Measurements from ENCODE around the gene GGTA1. TPM values are rescaled to one million over a fixed set of nuclear protein-coding genes. Genes with fewer than 3 reads are reported as not detected.

GGTA1 gene
- total RNA-seq, result not detected

DNA sequence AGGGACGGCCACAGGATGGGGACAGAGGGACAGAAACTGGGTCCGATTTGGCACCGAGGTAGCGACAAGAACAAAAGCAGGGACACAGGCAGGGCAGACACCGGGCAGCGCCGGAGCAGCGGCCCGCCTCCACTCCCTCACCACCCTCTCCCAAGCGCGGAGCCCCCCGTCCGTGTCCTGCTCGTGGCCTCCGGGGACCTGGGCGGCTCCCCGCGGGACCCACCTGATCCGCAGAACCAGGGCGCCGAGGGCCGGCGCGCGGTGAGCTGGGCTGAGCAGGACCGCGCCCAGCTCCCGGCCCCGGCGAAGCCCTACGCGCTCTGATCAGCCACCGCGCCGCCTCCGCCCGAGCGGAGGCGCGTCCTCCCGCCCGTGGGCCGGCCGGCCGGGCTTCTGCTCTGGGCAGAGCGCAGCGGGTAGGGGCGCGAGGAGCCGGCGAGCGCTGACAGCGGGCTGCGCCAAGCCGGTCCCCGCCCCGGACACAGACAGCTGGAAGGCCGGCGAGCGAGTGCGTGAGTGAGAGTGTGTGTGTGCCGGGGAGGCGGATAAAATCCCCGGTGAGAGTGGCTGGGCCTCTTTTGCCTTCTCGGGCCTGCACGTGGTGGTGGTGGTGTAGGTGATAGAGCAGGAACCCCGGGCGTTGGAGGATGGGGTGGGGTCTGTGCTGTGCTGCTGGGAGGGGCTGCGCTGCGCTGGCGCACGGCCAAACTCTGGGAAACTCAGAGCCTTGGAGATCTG, at the start of gene GGTA1:
TSS of gene GGTA1 (minus strand) at position 418 of the 738 bp plus-strand sequence. CDS start 31,922 bp downstream, outside the sequence.
- no peak within 1 kb of the TSS for H3K27ac Mint-ChIP-seq
- peak within 1 kb of the TSS; percentile 53 for H3K4me3 Mint-ChIP-seq
- H3K9me3 Mint-ChIP-seq (ENCODE audit: low read depth), result peaks cover 4% of the 10 kb centered on the region
- intact Hi-C loops (cut with DNase I, micrococcal nuclease), result loop anchor here in 1 of 2 experiments (5.0 kb wide), 1 partner anchor 177 kb away; no protein-coding TSS in a partner anchor
- peaks cover 56% of the 10 kb centered on the region for H3K27me3 Mint-ChIP-seq
- CTCF ChIA-PET, result interaction anchor here (1.1 to 1.3 kb wide), 2 partner anchors 10 to 215 kb away, joined by 3 to 4 read pairs; no protein-coding TSS in a partner anchor
- POLR2A ChIA-PET, result no interaction called here
- H3K36me3 Mint-ChIP-seq (ENCODE audit: low read depth), result no peaks in the 10 kb centered on the region
- peak; percentile 49 for ATAC-seq
- H3K4me1 Mint-ChIP-seq, result peaks cover 17% of the 10 kb centered on the region
- DNase-seq, result peak; percentile 37

DNA sequence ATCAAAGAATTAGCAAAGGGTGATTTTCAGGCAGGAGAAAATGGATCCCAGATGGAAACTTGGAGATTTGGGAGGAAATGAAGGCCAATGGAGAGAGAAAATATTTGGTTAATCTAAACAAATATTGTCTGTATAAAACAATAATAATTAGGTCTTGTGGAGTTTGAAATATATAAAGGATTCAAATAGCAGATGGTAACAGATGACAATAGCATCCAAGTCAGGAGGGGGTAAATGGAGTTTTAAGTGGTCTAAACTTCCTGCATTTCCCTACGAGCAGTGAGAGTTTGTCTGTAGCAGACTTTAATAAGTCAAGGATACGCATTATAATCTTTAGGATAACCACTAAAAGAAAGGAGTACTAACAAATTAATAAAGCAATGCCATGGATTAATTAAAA, 49.0 kb upstream of the GGTA1 start:
- DNase-seq, result no peak
- ChIA-PET CTCF (interaction anchor here (0.5 kb wide), 1 partner anchor 230 kb away, joined by 4 read pairs; no protein-coding TSS in a partner anchor), POLR2A (no interaction called here)
- Mint-ChIP-seq H3K27ac (no peak overlapping the region), H3K4me3 (no peak overlapping the region), H3K9me3 (ENCODE audit: low read depth) (no peaks in the 10 kb centered on the region), H3K4me1 (peaks cover 3% of the 10 kb centered on the region), H3K27me3 (peaks cover 20% of the 10 kb centered on the region), H3K36me3 (ENCODE audit: low read depth) (no peaks in the 10 kb centered on the region)
- no peak for ATAC-seq
- intact Hi-C loops (cut with DNase I, micrococcal nuclease), result loop anchor here in 1 of 2 experiments (5.0 kb wide), 1 partner anchor 149 kb away; no protein-coding TSS in a partner anchor

DNA sequence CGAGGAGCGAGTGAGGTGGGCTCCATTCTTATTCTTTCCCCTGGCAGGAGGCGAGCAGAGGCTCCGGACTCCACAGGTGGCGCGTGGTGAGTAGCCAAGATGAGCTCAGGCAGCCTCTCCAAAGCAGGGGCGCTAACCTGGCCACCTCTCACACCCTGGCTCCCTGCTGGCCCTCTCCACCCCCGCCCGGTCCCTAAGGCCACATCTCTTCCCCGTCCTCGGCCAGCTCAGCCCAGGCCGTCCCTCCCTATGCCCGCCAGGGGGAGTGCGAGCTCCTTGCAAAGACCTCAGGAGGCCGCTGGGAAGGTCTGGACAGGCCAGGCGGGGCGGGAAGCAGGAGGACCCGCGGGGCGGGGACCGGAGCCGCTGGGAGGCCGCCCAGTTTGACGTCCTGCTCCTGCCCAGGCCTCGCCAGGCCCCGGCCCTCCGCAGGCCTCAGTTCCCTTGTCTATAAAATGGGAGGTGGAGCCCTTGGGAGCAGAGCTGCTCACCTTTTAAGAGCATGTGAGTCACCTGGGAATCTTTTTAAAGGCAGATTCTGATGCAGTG, 46.3 kb upstream of the GGTA1 start:
- intact Hi-C loops (cut with DNase I, micrococcal nuclease), result loop anchor here (1.0 to 5.0 kb wide), 4 partner anchors 138 to 447 kb away; no protein-coding TSS in a partner anchor
- ChIA-PET POLR2A (no interaction called here), CTCF (interaction anchor here (0.6 to 1.5 kb wide), 15 partner anchors 9 to 445 kb away, joined by 3 to 5 read pairs (median 3); no protein-coding TSS in a partner anchor)
- H3K4me3 Mint-ChIP-seq, result no peak overlapping the region
- no peak overlapping the region for H3K27ac Mint-ChIP-seq
- H3K36me3 Mint-ChIP-seq (ENCODE audit: low read depth), result no peaks in the 10 kb centered on the region
- peaks cover under 1% of the 10 kb centered on the region for H3K4me1 Mint-ChIP-seq
- ATAC-seq (peak; percentile 89), DNase-seq (peak; percentile 86)
- peaks cover 17% of the 10 kb centered on the region for H3K27me3 Mint-ChIP-seq
- H3K9me3 Mint-ChIP-seq (ENCODE audit: low read depth), result no peaks in the 10 kb centered on the region

DNA sequence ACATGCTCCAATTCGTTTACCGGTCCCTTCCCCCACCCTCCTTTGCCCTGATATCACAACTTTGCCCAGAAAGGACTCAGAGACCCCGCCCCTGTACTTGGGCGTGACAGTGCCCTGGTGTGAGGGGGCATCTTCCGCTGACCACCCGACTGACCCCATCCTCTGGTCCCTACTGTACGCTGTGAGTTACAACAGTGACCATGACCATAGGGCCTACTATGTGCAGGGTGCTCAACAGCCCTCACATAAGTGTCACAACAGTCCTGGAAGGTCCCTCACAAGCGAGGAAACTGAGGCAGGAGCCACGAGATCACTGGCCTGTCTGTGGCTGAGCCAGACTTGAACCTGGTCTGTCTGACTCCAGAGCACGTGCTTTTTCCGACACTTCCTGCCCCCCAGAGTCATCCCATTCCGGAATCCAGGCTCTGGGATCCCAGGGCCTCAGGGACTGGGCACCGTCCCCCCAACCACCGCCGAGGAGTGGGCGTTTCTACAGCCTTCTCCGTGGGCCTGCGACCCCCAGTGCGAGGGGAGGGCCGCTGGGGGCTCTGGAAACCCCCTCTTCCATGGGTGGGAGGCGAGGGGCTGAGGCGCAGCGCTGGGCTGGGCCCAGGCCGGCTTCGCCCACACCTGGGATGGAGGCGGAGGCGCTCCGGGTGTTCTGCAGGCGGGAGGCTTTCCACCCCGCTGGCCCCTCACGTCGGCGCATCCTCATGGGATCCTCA, 45.7 kb upstream of the GGTA1 start:
- no peaks in the 10 kb centered on the region for H3K9me3 Mint-ChIP-seq (ENCODE audit: low read depth)
- no peak overlapping the region for H3K4me3 Mint-ChIP-seq
- DNase-seq (no peak), ATAC-seq (no peak)
- ChIA-PET POLR2A (no interaction called here), CTCF (interaction anchor here (0.6 to 1.5 kb wide), 14 partner anchors 9 to 756 kb away, joined by 3 to 5 read pairs (median 3); no protein-coding TSS in a partner anchor)
- H3K36me3 Mint-ChIP-seq (ENCODE audit: low read depth), result no peaks in the 10 kb centered on the region
- H3K27ac Mint-ChIP-seq, result no peak overlapping the region
- no peaks in the 10 kb centered on the region for H3K4me1 Mint-ChIP-seq
- peaks cover 17% of the 10 kb centered on the region for H3K27me3 Mint-ChIP-seq
- intact Hi-C loops (cut with DNase I, micrococcal nuclease), result loop anchor here in 1 of 2 experiments (5.0 kb wide), 1 partner anchor 152 kb away; no protein-coding TSS in a partner anchor

DNA sequence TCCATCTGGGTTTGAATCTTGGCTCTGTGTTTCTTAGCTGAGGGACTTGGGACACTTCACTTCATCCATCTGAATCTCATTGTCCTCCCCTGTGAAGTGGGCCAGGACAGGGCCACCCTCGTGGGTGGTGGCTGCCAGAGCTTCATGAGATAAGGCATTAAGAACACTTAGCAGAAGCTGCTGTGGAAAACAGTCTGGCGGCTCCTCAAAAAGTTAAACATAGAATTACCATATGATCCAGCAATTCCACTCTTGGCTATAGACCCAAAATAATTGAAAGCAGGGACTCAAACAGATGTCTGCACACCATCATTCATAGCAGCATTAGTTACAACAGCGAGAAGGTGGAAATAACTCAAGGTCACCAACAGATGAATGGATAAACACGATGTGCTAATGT, 42.4 kb upstream of the GGTA1 start:
- Mint-ChIP-seq H3K4me3 (no peak overlapping the region), H3K36me3 (ENCODE audit: low read depth) (no peaks in the 10 kb centered on the region), H3K27ac (no peak overlapping the region), H3K4me1 (no peaks in the 10 kb centered on the region), H3K9me3 (ENCODE audit: low read depth) (no peaks in the 10 kb centered on the region), H3K27me3 (peaks cover 9% of the 10 kb centered on the region)
- CTCF ChIA-PET, result interaction anchor here (1.5 kb wide), 1 partner anchor 8 kb away, joined by 5 read pairs; no protein-coding TSS in a partner anchor
- DNase-seq (no peak), ATAC-seq (no peak)
- POLR2A ChIA-PET, result no interaction called here
- intact Hi-C loops (cut with DNase I, micrococcal nuclease), result no loop called here

DNA sequence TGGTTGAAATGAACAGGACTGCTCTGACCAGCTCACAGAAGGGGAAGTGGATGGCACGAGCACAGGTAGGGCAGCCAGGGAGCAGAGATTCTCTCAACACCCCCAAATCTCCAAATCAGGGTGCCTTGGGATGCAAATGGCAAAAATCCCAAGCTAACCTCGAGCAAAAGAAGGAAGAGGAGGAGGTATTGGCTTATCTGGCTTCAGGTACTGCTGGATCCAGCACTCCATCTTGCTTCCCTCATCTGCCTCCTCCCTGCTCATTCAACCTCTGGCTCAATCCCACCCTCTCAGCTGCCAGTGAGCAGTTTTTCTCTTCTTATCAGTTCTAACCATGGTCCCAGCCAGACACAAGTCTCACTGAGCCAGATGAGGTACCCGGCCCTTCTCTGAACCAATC, 41.6 kb upstream of the GGTA1 start:
- ChIA-PET POLR2A (no interaction called here), CTCF (interaction anchor here (1.5 kb wide), 1 partner anchor 9 kb away, joined by 5 read pairs; no protein-coding TSS in a partner anchor)
- Mint-ChIP-seq H3K36me3 (ENCODE audit: low read depth) (no peaks in the 10 kb centered on the region), H3K27me3 (peaks cover 6% of the 10 kb centered on the region), H3K27ac (no peak overlapping the region), H3K4me1 (no peaks in the 10 kb centered on the region), H3K4me3 (no peak overlapping the region), H3K9me3 (ENCODE audit: low read depth) (no peaks in the 10 kb centered on the region)
- intact Hi-C loops (cut with DNase I, micrococcal nuclease), result no loop called here
- DNase-seq, result no peak
- ATAC-seq, result no peak

DNA sequence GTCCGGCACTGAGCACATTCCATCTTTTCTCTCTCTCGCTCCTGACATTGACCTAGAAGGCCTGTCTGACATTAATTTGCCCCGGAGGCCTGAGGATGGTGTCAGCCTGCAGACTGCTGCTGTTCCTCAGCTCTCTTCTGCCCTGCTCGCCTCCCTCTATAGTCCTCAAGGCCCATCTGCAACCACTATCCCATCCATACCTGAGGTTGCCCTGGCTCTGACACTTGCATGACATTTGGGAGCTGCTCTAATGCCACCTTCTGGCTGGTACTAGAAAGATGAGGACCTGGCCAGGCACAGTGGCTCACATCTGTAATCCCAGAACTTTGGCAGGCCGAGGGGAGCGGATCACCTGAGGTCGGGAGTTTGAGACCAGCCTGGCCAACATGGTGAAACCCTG, 38.6 kb upstream of the GGTA1 start:
- Mint-ChIP-seq H3K27me3 (peaks cover 3% of the 10 kb centered on the region), H3K36me3 (ENCODE audit: low read depth) (no peaks in the 10 kb centered on the region), H3K4me1 (no peaks in the 10 kb centered on the region), H3K27ac (no peak overlapping the region), H3K9me3 (ENCODE audit: low read depth) (no peaks in the 10 kb centered on the region), H3K4me3 (no peak overlapping the region)
- no peak for DNase-seq
- no peak for ATAC-seq
- intact Hi-C loops (cut with DNase I, micrococcal nuclease), result no loop called here
- CTCF ChIA-PET, result no interaction called here
- POLR2A ChIA-PET, result no interaction called here

DNA sequence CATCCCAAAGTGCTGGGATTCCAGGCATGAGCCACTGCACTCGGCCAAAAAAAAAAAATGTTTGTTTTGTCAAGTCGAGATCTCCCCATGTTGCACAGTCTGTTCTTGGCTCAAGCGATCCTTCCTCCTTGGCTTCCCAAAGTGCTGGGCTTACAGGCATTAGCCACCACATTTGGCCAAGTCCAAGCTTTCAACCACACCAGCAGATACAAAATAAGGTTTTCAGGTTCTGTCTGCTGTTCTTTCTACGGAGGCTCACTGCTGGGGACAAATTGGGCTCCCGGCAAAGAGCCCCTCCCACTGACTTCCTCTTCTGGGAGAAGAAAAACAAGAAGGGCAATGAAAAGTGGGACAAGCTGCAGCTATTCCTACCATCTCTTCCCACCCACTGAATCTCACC, 37.6 kb upstream of the GGTA1 start:
- ATAC-seq (no peak), DNase-seq (no peak)
- Mint-ChIP-seq H3K9me3 (ENCODE audit: low read depth) (no peaks in the 10 kb centered on the region), H3K4me1 (no peaks in the 10 kb centered on the region), H3K36me3 (ENCODE audit: low read depth) (no peaks in the 10 kb centered on the region), H3K4me3 (no peak overlapping the region), H3K27me3 (peaks cover 2% of the 10 kb centered on the region), H3K27ac (no peak overlapping the region)
- ChIA-PET CTCF (no interaction called here), POLR2A (no interaction called here)
- intact Hi-C loops (cut with DNase I, micrococcal nuclease), result no loop called here

DNA sequence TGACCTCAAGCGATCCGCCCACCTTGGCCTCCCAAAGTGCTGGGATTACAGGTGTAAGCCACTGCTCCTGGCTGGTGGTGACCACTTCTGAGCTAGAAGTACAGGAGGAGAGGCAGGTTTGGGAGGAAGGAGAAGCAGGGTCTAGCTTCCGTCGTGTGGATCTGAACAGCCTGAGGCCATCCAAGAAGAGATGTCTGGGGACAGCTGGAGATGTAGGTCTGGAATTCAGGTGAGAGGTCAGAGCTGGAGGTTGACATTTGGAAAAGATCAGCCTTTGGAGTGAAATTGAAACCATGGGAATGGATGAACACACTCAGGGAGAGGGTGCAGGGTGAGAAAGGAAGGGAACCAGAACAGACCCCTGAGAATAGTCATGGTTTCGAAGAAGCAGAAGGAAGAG, 33.2 kb upstream of the GGTA1 start:
- intact Hi-C loops (cut with DNase I, micrococcal nuclease), result no loop called here
- Mint-ChIP-seq H3K27ac (no peak overlapping the region), H3K27me3 (peaks cover 5% of the 10 kb centered on the region), H3K4me1 (no peaks in the 10 kb centered on the region), H3K4me3 (no peak overlapping the region), H3K36me3 (ENCODE audit: low read depth) (no peaks in the 10 kb centered on the region), H3K9me3 (ENCODE audit: low read depth) (no peaks in the 10 kb centered on the region)
- ATAC-seq (no peak), DNase-seq (no peak)
- ChIA-PET CTCF (no interaction called here), POLR2A (no interaction called here)

DNA sequence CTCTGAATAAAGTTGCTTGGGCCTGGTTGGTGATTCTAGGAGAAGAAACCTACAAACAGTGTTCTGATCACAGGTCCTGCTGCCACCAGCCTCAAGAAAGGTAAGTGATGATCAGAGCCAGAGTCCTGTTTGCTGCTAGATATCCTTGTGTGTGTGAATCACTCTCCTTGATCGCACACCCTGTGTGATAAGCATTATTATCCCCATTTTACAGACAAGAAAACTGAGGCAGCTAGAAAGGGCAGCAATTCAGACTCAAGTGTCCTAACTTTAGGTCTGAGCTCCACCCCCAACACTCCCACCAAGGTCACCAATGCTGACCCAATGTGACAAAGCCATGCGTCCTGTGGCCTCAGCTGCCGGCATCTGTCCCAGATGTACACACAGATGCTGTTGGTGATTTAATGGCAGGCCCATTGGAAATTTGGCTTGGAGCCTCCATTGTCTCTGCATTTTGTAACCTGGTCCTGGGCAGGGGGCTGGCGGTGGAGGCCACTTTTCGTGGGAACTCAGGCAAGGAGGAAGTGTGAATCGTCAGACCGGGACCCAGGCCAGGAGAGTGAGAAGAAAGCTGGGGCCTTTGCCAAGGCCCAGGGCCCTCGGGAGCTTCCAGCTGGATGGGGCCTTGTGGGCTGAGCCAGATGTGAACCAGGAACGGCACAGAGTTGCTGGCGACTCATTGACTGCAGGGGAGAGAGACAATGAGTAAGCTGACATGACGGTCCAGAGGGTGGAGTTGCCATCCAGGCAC, 29.8 kb upstream of the GGTA1 start:
- no peak overlapping the region for H3K4me3 Mint-ChIP-seq
- no peak overlapping the region for H3K27ac Mint-ChIP-seq
- ATAC-seq, result no peak
- H3K36me3 Mint-ChIP-seq (ENCODE audit: low read depth), result no peaks in the 10 kb centered on the region
- intact Hi-C loops (cut with DNase I, micrococcal nuclease), result no loop called here
- POLR2A ChIA-PET, result interaction anchor here (0.6 kb wide), 1 partner anchor 93 kb away, joined by 8 read pairs; no protein-coding TSS in a partner anchor
- no peaks in the 10 kb centered on the region for H3K4me1 Mint-ChIP-seq
- peaks cover 4% of the 10 kb centered on the region for H3K27me3 Mint-ChIP-seq
- CTCF ChIA-PET, result interaction anchor here (0.6 to 0.7 kb wide), 2 partner anchors 38 to 786 kb away, joined by 3 read pairs; no protein-coding TSS in a partner anchor
- no peaks in the 10 kb centered on the region for H3K9me3 Mint-ChIP-seq (ENCODE audit: low read depth)
- no peak for DNase-seq

DNA sequence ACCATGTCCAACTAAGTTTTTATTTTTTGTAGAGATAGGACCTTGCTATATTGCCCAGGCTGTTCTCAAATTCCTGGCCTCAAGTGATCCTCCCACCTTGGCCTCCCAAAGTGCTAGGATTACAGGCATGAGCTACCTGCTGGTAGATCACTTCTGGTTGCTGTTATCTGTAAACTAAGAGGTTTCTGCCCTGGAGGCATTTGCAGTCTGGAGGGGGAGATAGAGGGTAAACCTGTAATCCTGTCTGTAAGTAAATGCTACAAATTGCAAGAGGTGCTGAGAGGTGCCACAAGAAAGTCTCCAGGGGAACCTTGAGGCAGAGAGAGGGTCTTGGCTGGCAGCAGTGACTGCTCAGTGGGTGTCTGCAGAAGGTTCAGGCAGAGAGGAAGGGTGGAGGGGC, 29.0 kb upstream of the GGTA1 start:
- ChIA-PET CTCF (interaction anchor here (0.5 to 0.7 kb wide), 3 partner anchors 17 to 162 kb away, joined by 3 read pairs; no protein-coding TSS in a partner anchor), POLR2A (no interaction called here)
- no peak overlapping the region for H3K27ac Mint-ChIP-seq
- DNase-seq (no peak), ATAC-seq (no peak)
- no peak overlapping the region for H3K4me3 Mint-ChIP-seq
- H3K9me3 Mint-ChIP-seq (ENCODE audit: low read depth), result no peaks in the 10 kb centered on the region
- no peaks in the 10 kb centered on the region for H3K4me1 Mint-ChIP-seq
- H3K36me3 Mint-ChIP-seq (ENCODE audit: low read depth), result no peaks in the 10 kb centered on the region
- intact Hi-C loops (cut with DNase I, micrococcal nuclease), result no loop called here
- peaks cover 4% of the 10 kb centered on the region for H3K27me3 Mint-ChIP-seq
